Cardiac fibroblast (primary cell): ENCODE data around the gene SLC28A1.
"Not testable (repeated sequence)": the region's sequence is repeated elsewhere in the genome, so short reads cannot be mapped to it uniquely, and the experiment has no call there.

ENCODE experiments used
- DNase-seq, 2 donors: peaks; one replicate each; pipeline versions ENCODE4 v3.0.0 to v3.0.0-alpha.2; 2010; ENCODE audit warnings: low read depth in 2 of 2
- H3K4me3 ChIP-seq, 2 donors: replicated peaks in 1 of 2; 1 replicate in 1 of 2; 2 replicates in 1 of 2; pipeline ENCODE4 v1.5.1; 2011; ENCODE audit warnings: low read depth in 2 of 2, low read length in 2 of 2, mild to moderate bottlenecking in 2 of 2, moderate library complexity in 1 of 2
- TF ChIP-seq, protein P1 (sequence below): IDR thresholded peaks from one replicate; pipeline ENCODE4 v1.5.1; 2011; ENCODE audit warnings: low read depth, mild to moderate bottlenecking, low read length, inconsistent platforms

The SLC28A1 gene

DNA sequence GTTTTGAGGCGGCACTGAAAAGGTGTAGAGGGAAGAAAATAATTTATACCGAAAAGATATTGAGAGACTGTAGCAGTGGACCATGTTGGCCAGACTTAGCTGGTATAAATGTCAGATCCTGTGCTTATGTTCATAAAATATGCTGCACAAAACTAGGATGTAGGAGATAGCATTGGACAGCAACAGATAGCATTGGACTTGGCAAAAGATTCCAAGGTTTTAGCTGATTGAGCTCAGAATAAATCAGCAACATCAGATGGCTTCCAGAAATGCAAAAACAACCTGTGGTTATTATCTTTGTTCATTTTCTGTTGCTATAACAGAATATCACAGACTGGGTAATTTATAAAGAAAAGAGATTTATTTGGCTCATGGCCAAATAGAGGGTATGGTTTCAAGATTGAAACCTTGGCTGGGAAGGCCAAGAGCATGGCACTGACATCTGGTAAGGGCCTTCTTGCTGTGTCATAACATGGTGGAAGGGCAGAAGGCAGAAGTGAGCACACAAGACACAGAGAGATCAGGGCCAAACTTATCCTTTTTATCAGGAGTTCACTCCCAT is 34.7 kb downstream of the SLC28A1 start:
- H3K4me3 ChIP-seq, result no peak overlapping the region
- DNase-seq, result no peak
- TF ChIP-seq, protein P1, sequence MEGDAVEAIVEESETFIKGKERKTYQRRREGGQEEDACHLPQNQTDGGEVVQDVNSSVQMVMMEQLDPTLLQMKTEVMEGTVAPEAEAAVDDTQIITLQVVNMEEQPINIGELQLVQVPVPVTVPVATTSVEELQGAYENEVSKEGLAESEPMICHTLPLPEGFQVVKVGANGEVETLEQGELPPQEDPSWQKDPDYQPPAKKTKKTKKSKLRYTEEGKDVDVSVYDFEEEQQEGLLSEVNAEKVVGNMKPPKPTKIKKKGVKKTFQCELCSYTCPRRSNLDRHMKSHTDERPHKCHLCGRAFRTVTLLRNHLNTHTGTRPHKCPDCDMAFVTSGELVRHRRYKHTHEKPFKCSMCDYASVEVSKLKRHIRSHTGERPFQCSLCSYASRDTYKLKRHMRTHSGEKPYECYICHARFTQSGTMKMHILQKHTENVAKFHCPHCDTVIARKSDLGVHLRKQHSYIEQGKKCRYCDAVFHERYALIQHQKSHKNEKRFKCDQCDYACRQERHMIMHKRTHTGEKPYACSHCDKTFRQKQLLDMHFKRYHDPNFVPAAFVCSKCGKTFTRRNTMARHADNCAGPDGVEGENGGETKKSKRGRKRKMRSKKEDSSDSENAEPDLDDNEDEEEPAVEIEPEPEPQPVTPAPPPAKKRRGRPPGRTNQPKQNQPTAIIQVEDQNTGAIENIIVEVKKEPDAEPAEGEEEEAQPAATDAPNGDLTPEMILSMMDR, result no peak

DNA sequence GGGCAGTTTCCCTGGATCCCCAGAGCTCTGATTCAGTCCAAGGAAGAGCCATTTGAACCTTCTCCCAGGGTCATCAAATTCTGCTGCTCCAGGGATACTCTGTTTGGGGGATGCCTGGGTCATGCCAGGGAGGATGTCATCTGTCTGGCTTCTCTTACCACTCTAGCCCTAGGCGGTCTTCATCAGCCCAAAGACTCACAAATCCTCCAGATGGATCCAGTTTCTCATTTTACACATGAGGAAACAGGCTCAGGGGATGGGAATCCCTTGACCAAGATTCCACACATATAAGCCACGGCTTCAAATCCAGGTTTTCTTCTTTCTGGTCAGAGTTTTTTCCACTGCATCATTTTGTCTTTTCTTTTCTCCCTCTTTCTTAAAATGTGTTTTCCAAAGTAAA is 36.7 kb downstream of the SLC28A1 start:
- DNase-seq, result no peak
- H3K4me3 ChIP-seq, result no peak overlapping the region
- TF ChIP-seq, protein P1, result no peak

DNA sequence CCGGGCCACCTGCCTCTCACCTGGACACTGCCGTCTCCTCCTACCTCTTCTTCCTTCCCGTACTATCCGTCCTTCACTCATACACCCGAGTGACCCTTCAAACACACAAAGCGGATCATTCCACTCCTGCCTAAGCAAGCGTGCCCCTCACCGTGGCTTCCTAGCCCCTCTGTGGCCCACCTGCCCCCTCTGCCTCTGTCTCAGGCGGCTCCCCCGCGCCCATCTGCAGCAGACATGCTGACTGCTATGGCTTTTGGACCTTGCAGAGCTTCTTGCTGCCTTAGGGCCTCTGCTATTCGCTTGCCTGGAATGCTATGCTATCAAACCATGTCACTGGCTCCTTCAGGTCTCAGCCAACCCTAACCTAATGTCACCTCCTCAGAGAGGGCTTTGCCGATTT is 38.1 kb downstream of the SLC28A1 start:
- TF ChIP-seq, protein P1, result no peak
- DNase-seq, result no peak
- H3K4me3 ChIP-seq, result no peak overlapping the region

DNA sequence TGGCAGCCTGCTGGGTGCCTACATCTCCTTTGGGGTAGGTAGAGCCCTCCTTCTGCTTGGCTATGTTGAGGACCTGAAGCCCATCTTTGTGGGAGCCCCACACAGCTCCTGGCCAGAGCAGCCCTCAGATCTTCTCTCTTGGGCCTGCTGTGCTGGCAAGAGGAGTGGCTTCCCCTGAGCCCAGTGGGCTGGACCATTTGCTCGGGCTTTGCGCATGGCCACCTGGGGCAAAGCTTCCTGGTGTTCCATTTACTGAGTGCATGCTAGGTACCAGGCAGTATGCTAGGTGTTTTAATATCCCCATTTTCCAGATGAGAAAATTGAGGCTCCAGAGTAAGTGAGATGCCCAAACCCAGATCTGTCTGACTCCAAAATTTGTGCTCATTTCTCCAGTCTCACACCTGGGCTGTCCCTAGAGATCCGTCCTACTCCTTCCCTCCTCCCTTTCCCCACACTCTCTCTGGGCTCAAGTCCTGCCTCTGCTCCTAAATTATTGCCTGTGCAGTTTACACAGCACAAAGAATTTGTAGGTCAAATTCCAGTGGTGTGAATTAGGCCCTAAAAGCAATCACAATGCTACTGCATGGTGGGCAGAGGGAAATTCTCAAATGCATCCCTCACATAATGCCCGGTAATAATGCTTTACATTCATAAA is 39.7 kb downstream of the SLC28A1 start:
- TF ChIP-seq, protein P1, result no peak

DNA sequence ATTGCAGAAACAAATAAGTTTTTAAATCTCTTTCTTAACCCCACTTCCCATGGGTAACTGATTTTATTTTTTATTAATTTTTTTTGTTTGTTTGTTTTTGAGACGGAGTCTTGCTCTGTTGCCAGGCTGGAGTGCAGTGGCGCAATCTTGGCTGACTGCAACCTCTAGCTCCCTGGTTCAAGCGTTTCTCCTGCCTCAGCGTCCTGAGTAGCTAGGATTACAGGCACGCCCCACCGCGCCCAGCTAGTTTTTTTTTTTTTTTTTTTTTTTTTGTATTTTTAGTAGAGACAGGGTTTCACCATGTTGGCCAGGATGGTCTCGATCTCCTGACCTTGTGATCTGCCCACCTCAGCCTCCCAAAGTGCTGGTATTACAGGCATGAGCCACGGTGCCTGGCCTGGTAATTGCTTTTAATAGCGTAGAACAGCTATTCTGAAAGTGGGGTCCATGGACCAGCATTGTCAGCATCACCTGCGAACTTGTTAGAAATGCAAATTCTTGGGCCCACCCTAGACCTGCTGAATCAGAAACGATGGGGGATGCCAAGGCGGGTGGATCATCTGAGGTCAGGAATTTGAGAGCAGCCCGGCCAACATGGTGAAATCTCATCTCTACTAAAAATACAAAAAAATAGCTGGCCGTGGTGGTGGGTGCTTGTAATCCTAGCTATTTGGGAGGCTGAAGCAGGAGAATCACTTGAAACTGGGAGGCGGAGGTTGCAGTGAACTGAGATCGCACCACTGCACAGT is 40.5 kb downstream of the SLC28A1 start:
- DNase-seq, result peak; percentile 60 to 63
- H3K4me3 ChIP-seq, result not testable (repeated sequence)

More for the DNA sequence above, 39.7 kb downstream of the SLC28A1 start:
- no peak overlapping the region for H3K4me3 ChIP-seq
- peak in 1 of 2 donors; percentile 29 for DNase-seq

DNA sequence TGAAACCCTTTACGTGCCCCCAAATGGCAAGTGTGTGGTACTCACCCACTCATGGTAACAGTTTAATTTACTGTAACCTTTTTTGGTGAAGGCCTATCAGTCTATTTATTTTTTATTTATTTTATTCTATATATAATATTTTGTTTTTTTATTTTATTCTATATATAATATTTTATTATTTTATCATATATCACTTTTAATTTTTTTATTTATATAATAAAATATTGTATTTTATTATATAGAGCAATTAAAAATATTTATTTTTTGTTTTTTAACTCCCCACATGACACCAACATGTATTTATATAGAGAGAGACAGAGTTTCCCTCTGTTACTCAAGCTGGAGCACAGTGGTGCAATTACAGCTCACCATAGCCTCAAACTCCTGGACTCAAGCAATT is 41.4 kb downstream of the SLC28A1 start:
- TF ChIP-seq, protein P1, result no peak
- DNase-seq, result no peak
- H3K4me3 ChIP-seq, result no peak overlapping the region

DNA sequence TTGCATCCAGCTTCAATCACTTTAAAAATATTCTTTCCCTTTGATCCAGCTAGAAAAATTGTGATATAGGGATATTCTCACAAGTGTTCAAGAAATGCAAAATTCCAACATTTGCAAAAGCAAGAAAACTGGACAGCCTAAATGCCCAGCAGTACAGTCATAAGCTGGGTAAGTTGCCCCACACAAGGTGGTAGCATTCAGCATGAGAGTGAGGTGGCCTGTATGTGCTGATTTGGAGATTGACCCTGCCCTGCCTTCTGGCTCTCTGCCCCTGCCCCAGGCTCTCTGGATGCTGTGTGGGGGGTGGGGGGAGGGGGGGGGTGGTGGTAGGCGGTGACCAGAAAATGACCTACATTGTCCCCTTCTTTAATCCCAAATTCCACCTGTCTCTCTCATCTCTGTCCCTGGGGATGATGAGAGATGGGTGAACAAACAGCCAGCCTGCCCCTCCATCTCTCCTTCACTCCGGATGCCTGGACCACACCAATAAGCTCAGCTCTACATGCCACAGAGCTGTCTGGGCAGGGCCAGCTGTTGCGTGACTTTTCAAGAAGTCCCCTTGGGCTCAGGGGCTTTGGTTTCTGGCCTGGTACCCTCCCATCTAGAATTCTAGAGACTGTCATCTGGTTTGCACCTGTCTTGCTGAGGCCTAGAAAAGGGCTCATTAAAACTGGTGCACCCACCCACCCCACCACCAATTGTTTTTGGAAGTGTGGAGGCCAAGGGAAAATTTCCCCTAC is 42.2 kb downstream of the SLC28A1 start:
- no peak for DNase-seq
- TF ChIP-seq, protein P1, result no peak
- no peak overlapping the region for H3K4me3 ChIP-seq
